Measurements from ENCODE around the gene TMEM138. TPM values are rescaled to one million over a fixed set of nuclear protein-coding genes. Genes with fewer than 3 reads are reported as not detected.

Gene TMEM138
- total RNA-seq, 2 donors from 2014 or later, result 49.7 to 63.5 TPM

- peak overlapping the region; percentile 94 for H3K4me3 ChIP-seq
- DNase-seq (ENCODE audit: low spot score) (no peak), ATAC-seq (ENCODE audit: insufficient number of reproducible peaks, low FRiP score, low read depth) (peak; percentile 16)
- H3K9me3 ChIP-seq, result no peaks in the 10 kb centered on the region
- TF ChIP-seq, protein P1, sequence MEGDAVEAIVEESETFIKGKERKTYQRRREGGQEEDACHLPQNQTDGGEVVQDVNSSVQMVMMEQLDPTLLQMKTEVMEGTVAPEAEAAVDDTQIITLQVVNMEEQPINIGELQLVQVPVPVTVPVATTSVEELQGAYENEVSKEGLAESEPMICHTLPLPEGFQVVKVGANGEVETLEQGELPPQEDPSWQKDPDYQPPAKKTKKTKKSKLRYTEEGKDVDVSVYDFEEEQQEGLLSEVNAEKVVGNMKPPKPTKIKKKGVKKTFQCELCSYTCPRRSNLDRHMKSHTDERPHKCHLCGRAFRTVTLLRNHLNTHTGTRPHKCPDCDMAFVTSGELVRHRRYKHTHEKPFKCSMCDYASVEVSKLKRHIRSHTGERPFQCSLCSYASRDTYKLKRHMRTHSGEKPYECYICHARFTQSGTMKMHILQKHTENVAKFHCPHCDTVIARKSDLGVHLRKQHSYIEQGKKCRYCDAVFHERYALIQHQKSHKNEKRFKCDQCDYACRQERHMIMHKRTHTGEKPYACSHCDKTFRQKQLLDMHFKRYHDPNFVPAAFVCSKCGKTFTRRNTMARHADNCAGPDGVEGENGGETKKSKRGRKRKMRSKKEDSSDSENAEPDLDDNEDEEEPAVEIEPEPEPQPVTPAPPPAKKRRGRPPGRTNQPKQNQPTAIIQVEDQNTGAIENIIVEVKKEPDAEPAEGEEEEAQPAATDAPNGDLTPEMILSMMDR (IDR thresholded peaks at IDR 0.05), result no peak
- peak overlapping the region; percentile 88 to 91 for H3K27ac ChIP-seq
- H3K36me3 ChIP-seq, result peaks cover 10% of the 10 kb centered on the region
- no peaks in the 10 kb centered on the region for H3K27me3 ChIP-seq (replicated peaks; ENCODE audit: insufficient read depth)
- peaks cover 11 to 31% of the 10 kb centered on the region in 2 donors for H3K4me1 ChIP-seq (ENCODE audit: control insufficient read depth in 1 of 2, low read depth in 2 of 2)
Observed at GRCh38 chr11:61333550-61334433, 28.4 kb upstream of the TMEM138 start.

GRCh38 chr11:61334434-61335354 lies 27.5 kb upstream of the TMEM138 start:
- Histone ChIP-seq H3K9me3 (no peaks in the 10 kb centered on the region), H3K4me3 (no peak overlapping the region), H3K27ac (no peak overlapping the region), H3K27me3 (replicated peaks; ENCODE audit: insufficient read depth) (no peaks in the 10 kb centered on the region), H3K36me3 (peaks cover 1% of the 10 kb centered on the region), H3K4me1 (ENCODE audit: control insufficient read depth in 1 of 2, low read depth in 2 of 2) (peaks cover 11 to 31% of the 10 kb centered on the region in 2 donors)
- TF ChIP-seq, protein P1 (IDR thresholded peaks at IDR 0.05), result no peak
- no peak for ATAC-seq (ENCODE audit: insufficient number of reproducible peaks, low FRiP score, low read depth)
- no peak for DNase-seq (ENCODE audit: low spot score)

DNA sequence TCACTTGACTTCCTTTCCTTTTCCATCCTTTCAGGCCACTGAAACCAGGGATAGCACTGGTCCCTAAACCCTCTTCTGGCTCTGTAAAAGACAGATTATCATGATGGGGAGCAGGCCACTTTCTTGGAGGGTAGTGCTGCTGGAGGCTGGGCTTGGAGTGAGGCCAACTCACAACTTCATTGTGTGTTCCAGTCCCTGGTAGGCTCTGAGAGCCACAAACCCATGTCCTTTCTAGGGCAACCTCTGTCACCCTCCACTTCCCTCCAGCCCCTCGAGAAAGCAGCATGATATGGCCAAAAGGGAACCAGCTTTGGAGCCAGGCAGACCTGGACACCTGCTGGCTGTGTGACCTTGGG lies 26.8 kb upstream of the TMEM138 start:
- ATAC-seq (ENCODE audit: insufficient number of reproducible peaks, low FRiP score, low read depth), result no peak

DNA sequence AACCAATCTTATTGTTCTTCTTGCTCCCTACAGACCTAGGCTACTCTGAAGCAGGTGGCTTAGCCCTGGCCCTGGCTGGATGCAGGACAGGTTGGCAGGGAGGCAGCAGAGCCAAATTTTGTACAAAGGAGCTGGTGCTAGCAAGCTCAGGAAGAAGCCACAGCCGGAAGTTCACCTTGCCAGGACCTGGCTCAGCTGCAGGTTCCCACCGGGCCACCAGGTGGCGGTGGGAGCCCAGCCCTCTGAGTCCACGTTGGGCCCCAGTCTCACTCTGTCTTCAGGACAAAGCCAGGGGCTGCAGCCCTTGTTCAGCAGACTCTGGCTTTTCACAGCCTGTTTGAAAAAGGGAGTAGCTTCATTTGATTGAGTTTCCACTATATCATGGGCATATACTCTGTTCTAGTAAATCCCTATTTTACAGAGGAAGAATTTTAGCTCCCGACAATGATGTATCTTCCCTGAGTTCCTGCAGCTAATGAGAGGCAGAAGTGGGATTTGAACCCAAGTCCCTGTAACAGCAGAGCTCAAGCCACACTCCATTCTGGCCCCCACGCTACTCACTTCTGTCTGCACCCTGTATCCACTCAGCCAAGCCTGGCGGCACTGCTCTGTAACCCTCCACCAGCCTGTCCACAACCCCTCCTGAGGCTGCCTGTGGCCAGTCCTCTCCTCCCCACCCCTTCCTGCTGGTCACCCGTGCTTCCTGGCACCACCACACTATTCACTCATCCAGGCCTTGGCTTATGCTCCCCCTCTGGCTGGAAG lies 25.8 kb upstream of the TMEM138 start:
- H3K9me3 ChIP-seq, result no peaks in the 10 kb centered on the region
- no peaks in the 10 kb centered on the region for H3K36me3 ChIP-seq
- TF ChIP-seq, protein P1 (IDR thresholded peaks at IDR 0.05), result peak; percentile 98
- DNase-seq (ENCODE audit: low spot score), result no peak
- H3K27ac ChIP-seq, result peak overlapping the region in 1 of 2 donors; percentile 17
- no peak overlapping the region for H3K4me3 ChIP-seq
- ATAC-seq (ENCODE audit: insufficient number of reproducible peaks, low FRiP score, low read depth), result peak; percentile 33
- no peaks in the 10 kb centered on the region for H3K27me3 ChIP-seq (replicated peaks; ENCODE audit: insufficient read depth)
- peaks cover 7 to 16% of the 10 kb centered on the region in 2 donors for H3K4me1 ChIP-seq (ENCODE audit: control insufficient read depth in 1 of 2, low read depth in 2 of 2)

More for the DNA sequence above, 26.8 kb upstream of the TMEM138 start:
- Histone ChIP-seq H3K27me3 (replicated peaks; ENCODE audit: insufficient read depth) (no peaks in the 10 kb centered on the region), H3K9me3 (no peaks in the 10 kb centered on the region), H3K4me1 (ENCODE audit: control insufficient read depth in 1 of 2, low read depth in 2 of 2) (peaks cover 11 to 26% of the 10 kb centered on the region in 2 donors), H3K27ac (no peak overlapping the region), H3K36me3 (no peaks in the 10 kb centered on the region), H3K4me3 (no peak overlapping the region)
- DNase-seq (ENCODE audit: low spot score), result no peak
- TF ChIP-seq, protein P1 (IDR thresholded peaks at IDR 0.05), result no peak

All from thoracic aorta (tissue), 2 donors.